GM20431 (cell line): Measurements from ENCODE around the gene SEC14L5.
"Not testable (repeated sequence)": the region's sequence is repeated elsewhere in the genome, so short reads cannot be mapped to it uniquely, and the experiment has no call there.

Experiments used
- in situ Hi-C: fragments of 300-500 bp; cut with MseI, MboI; formaldehyde crosslinking; loops from one replicate; pipeline ENCODE4 v1.15.0; 2020; ENCODE audit warnings: low sequenced_read_pairs; ENCODE audit not compliant: unreplicated experiment

Gene SEC14L5

GRCh38 chr16:4948903-4949766, 9.0 kb upstream of the SEC14L5 start:
- in situ Hi-C loops = no loop called here

- in situ Hi-C loops = no loop called here
Measured at GRCh38 chr16:4949986-4950385, 8.1 kb upstream of the SEC14L5 start.

GRCh38 chr16:4951583-4951982, 6.5 kb upstream of the SEC14L5 start:
- in situ Hi-C loops = not testable (repeated sequence)

GRCh38 chr16:4954714-4955113, 3.4 kb upstream of the SEC14L5 start:
- in situ Hi-C loops = no loop called here

GRCh38 chr16:4957420-4957719, 760 bp upstream of the SEC14L5 start:
- in situ Hi-C loops = no loop called here

- in situ Hi-C loops = no loop called here
Measured at GRCh38 chr16:4958510-4959438, 644 bp downstream of the SEC14L5 start.

- in situ Hi-C loops = no loop called here
Measured at GRCh38 chr16:4960579-4960978, 2.4 kb downstream of the SEC14L5 start.

- in situ Hi-C loops = no loop called here
Measured at GRCh38 chr16:4962716-4963115, 4.6 kb downstream of the SEC14L5 start.

GRCh38 chr16:4963527-4963926, 5.4 kb downstream of the SEC14L5 start:
- in situ Hi-C loops = not testable (repeated sequence)

GRCh38 chr16:4966736-4967453, 8.8 kb downstream of the SEC14L5 start:
- in situ Hi-C loops = no loop called here

- in situ Hi-C loops = not testable (repeated sequence)
Measured at GRCh38 chr16:4968278-4968677, 10.1 kb downstream of the SEC14L5 start.

GRCh38 chr16:4968879-4969483, 10.9 kb downstream of the SEC14L5 start:
- in situ Hi-C loops = no loop called here

- in situ Hi-C loops = no loop called here
Measured at GRCh38 chr16:4970010-4970409, 11.9 kb downstream of the SEC14L5 start.

- in situ Hi-C loops = no loop called here
Measured at GRCh38 chr16:4972938-4973587, 14.9 kb downstream of the SEC14L5 start.

- in situ Hi-C loops = no loop called here
Measured at GRCh38 chr16:4976079-4976478, 17.9 kb downstream of the SEC14L5 start.

GRCh38 chr16:4976611-4977145, 18.5 kb downstream of the SEC14L5 start:
- in situ Hi-C loops = no loop called here

- in situ Hi-C loops = no loop called here
Measured at GRCh38 chr16:4979164-4979563, 21.0 kb downstream of the SEC14L5 start.

GRCh38 chr16:4979736-4980660, 21.9 kb downstream of the SEC14L5 start:
- in situ Hi-C loops = no loop called here
